ENCODE results near the gene NR3C2. TPM values are rescaled to one million over a fixed set of nuclear protein-coding genes. Genes with fewer than 3 reads are reported as not detected.
"Not testable (repeated sequence)": the region's sequence is repeated elsewhere in the genome, so short reads cannot be mapped to it uniquely, and the experiment has no call there.

Gene NR3C2
- total RNA-seq, 1 donor from 2014 or later = 25.9 TPM

- no peak for ATAC-seq
- Histone ChIP-seq H3K27me3 (no peaks in the 10 kb centered on the region), H3K4me3 (no peak overlapping the region), H3K27ac (no peak overlapping the region), H3K9me3 (peaks cover 23% of the 10 kb centered on the region), H3K4me1 (no peaks in the 10 kb centered on the region), H3K36me3 (no peaks in the 10 kb centered on the region)
- no peak for DNase-seq
- no peak for TF ChIP-seq CTCF (IDR thresholded peaks at IDR 0.05)
- intact Hi-C loops (cut with DNase I) = no loop called here
Observed at GRCh38 chr4:148126825-148127224, 315.4 kb downstream of the NR3C2 start.

GRCh38 chr4:148124512-148124911 is 317.7 kb downstream of the NR3C2 start:
- no peak for ATAC-seq
- peaks cover 23% of the 10 kb centered on the region for H3K9me3 ChIP-seq
- H3K4me3 ChIP-seq = no peak overlapping the region
- H3K27ac ChIP-seq = no peak overlapping the region
- H3K4me1 ChIP-seq = no peaks in the 10 kb centered on the region
- H3K27me3 ChIP-seq = no peaks in the 10 kb centered on the region
- peaks cover 1% of the 10 kb centered on the region for H3K36me3 ChIP-seq
- intact Hi-C loops (cut with DNase I) = no loop called here
- DNase-seq = no peak
- TF ChIP-seq CTCF (IDR thresholded peaks at IDR 0.05) = no peak

GRCh38 chr4:148123161-148123560 is 319.1 kb downstream of the NR3C2 start:
- H3K4me3 ChIP-seq; intact Hi-C loops (cut with DNase I); H3K36me3 ChIP-seq; DNase-seq; ATAC-seq; H3K27me3 ChIP-seq; H3K27ac ChIP-seq; H3K4me1 ChIP-seq: not testable (repeated sequence)
- H3K9me3 ChIP-seq = peaks cover 23% of the 10 kb centered on the region

GRCh38 chr4:148120216-148120615 is 322.0 kb downstream of the NR3C2 start:
- H3K9me3 ChIP-seq = peaks cover 21% of the 10 kb centered on the region
- no peak overlapping the region for H3K27ac ChIP-seq
- no peak for DNase-seq
- no peaks in the 10 kb centered on the region for H3K4me1 ChIP-seq
- no peaks in the 10 kb centered on the region for H3K27me3 ChIP-seq
- no peak for TF ChIP-seq CTCF (IDR thresholded peaks at IDR 0.05)
- intact Hi-C loops (cut with DNase I) = no loop called here
- H3K4me3 ChIP-seq = no peak overlapping the region
- peaks cover 9% of the 10 kb centered on the region for H3K36me3 ChIP-seq
- ATAC-seq = no peak

- H3K27me3 ChIP-seq = no peaks in the 10 kb centered on the region
- intact Hi-C loops (cut with DNase I) = no loop called here
- H3K27ac ChIP-seq = no peak overlapping the region
- no peak for ATAC-seq
- no peak for DNase-seq
- no peak overlapping the region for H3K4me3 ChIP-seq
- H3K9me3 ChIP-seq = peaks cover 8% of the 10 kb centered on the region
- no peaks in the 10 kb centered on the region for H3K4me1 ChIP-seq
- H3K36me3 ChIP-seq = peaks cover 14% of the 10 kb centered on the region
- no peak for TF ChIP-seq CTCF (IDR thresholded peaks at IDR 0.05)
Observed at GRCh38 chr4:148118633-148119032, 323.6 kb downstream of the NR3C2 start.

- peaks cover 4% of the 10 kb centered on the region for H3K9me3 ChIP-seq
- no peaks in the 10 kb centered on the region for H3K27me3 ChIP-seq
- H3K27ac ChIP-seq = no peak overlapping the region
- intact Hi-C loops (cut with DNase I) = no loop called here
- H3K4me3 ChIP-seq = no peak overlapping the region
- ATAC-seq = no peak
- H3K4me1 ChIP-seq = no peaks in the 10 kb centered on the region
- TF ChIP-seq CTCF (IDR thresholded peaks at IDR 0.05) = no peak
- peaks cover 18% of the 10 kb centered on the region for H3K36me3 ChIP-seq
- DNase-seq = no peak
Observed at GRCh38 chr4:148118179-148118578, 324.0 kb downstream of the NR3C2 start.
